Glomerular visceral epithelial cell (primary cell): Measurements from ENCODE around the gene WTAP.
"Not testable (repeated sequence)": the region's sequence is repeated elsewhere in the genome, so short reads cannot be mapped to it uniquely, and the experiment has no call there.

Experiments used
- DNase-seq: peaks from one replicate; pipeline ENCODE4 v3.0.0-alpha.2; 2016; ENCODE audit errors: extremely low spot score

Gene WTAP

GRCh38 chr6:159729598-159730331 is 2.5 kb downstream of the WTAP start:
- DNase-seq = peak; percentile 25

- DNase-seq = no peak
These were observed 3.0 kb downstream of the WTAP start for GRCh38 chr6:159730332-159730676.

- DNase-seq = not testable (repeated sequence)
These were observed 5.2 kb downstream of the WTAP start for GRCh38 chr6:159732550-159732949.

GRCh38 chr6:159733395-159733794 is 6.1 kb downstream of the WTAP start:
- not testable (repeated sequence) for DNase-seq

- DNase-seq = no peak
These were observed 9.6 kb downstream of the WTAP start for GRCh38 chr6:159736908-159737307.

GRCh38 chr6:159739341-159739740 is 12.0 kb downstream of the WTAP start:
- DNase-seq = no peak

- no peak for DNase-seq
These were observed 14.9 kb downstream of the WTAP start for GRCh38 chr6:159742165-159742564.

- DNase-seq = no peak
These were observed 17.8 kb downstream of the WTAP start for GRCh38 chr6:159745081-159745480.

- no peak for DNase-seq
These were observed 19.5 kb downstream of the WTAP start for GRCh38 chr6:159746759-159747158.

GRCh38 chr6:159748127-159748526 is 20.8 kb downstream of the WTAP start:
- not testable (repeated sequence) for DNase-seq

GRCh38 chr6:159751448-159751847 is 24.1 kb downstream of the WTAP start:
- DNase-seq = no peak

- DNase-seq = no peak
These were observed 26.0 kb downstream of the WTAP start for GRCh38 chr6:159753081-159753872.

- no peak for DNase-seq
These were observed 27.1 kb downstream of the WTAP start for GRCh38 chr6:159754401-159754800.

- DNase-seq = no peak
These were observed 27.9 kb downstream of the WTAP start for GRCh38 chr6:159754959-159755914.

- no peak for DNase-seq
These were observed 29.2 kb downstream of the WTAP start for GRCh38 chr6:159756508-159756907.

GRCh38 chr6:159758031-159759001 is 31.0 kb downstream of the WTAP start:
- peak; percentile 88 for DNase-seq

GRCh38 chr6:159759645-159760044 is 32.3 kb downstream of the WTAP start:
- DNase-seq = no peak

GRCh38 chr6:159760602-159761057 is 33.3 kb downstream of the WTAP start:
- DNase-seq = peak; percentile 94

GRCh38 chr6:159761129-159761872 is 34.0 kb downstream of the WTAP start:
- peak; percentile 36 for DNase-seq
